Gastroesophageal sphincter (tissue), 4 donors: Measurements from ENCODE around the gene SLC39A8. TPM values are rescaled to one million over a fixed set of nuclear protein-coding genes. Genes with fewer than 3 reads are reported as not detected.

Experiments used
- ATAC-seq: fragments of 150-250 bp; one replicate; pipeline ENCODE4 v1.9.1; 2016; ENCODE audit warnings: mild to moderate bottlenecking, moderate library complexity
- H3K27ac ChIP-seq, 4 donors: fragments of 200-600 bp; sonication (generic) in 3 of 4; 1 replicate in 3 of 4; 2 replicates in 1 of 4; pipeline ENCODE4 v1.5.1; 2016 to 2019
- H3K27me3 ChIP-seq: fragments of 200-600 bp; sonication (generic); one replicate; pipeline ENCODE4 v1.5.1; 2019
- H3K36me3 ChIP-seq, 2 donors: fragments of 200-600 bp; sonication (generic); one replicate each; pipeline ENCODE4 v1.5.1; 2019; ENCODE audit warnings: control low read depth in 1 of 2
- H3K4me1 ChIP-seq, 3 donors: fragments of 200-600 bp; sonication (generic); 1 replicate in 2 of 3; 2 replicates in 1 of 3; pipeline ENCODE4 v1.5.1; 2016 to 2019; ENCODE audit warnings: control low read depth in 2 of 3
- H3K4me3 ChIP-seq, 2 donors: fragments of 200-600 bp; sonication (generic); one replicate each; pipeline ENCODE4 v1.5.1; 2019; ENCODE audit warnings: mild to moderate bottlenecking in 1 of 2, moderate library complexity in 1 of 2
- H3K9me3 ChIP-seq, 3 donors: fragments of 200-600 bp; sonication (generic); one replicate each; pipeline ENCODE4 v1.5.1; 2017 to 2019; ENCODE audit warnings: control low read depth in 2 of 3
- EP300 ChIP-seq: sonication (generic); formaldehyde crosslinking; IDR thresholded peaks from one replicate; pipeline ENCODE4 v1.6.1; 2017; ENCODE audit warnings: antibody characterized with exemption, mild to moderate bottlenecking
- POLR2A ChIP-seq, 2 donors: fragments of 450-650 bp; IDR thresholded peaks; one replicate each; pipeline ENCODE4 v1.6.1; 2017; ENCODE audit warnings: antibody characterized with exemption in 2 of 2, mild to moderate bottlenecking in 2 of 2, moderate library complexity in 1 of 2
- POLR2AphosphoS5 ChIP-seq: sonication (generic); formaldehyde crosslinking; IDR thresholded peaks from one replicate; pipeline ENCODE4 v1.6.1; 2017; ENCODE audit warnings: antibody characterized with exemption
- WGBS, 2 donors: methylation state at CpG; one replicate each; pipeline ENCODE4 v1.1.5; 2018; ENCODE audit warnings: low coverage in 1 of 2; 5-methylcytosine and 5-hydroxymethylcytosine counted together
- total RNA-seq, 4 donors: library from RNA; depleted of rRNA; stranded (reverse); fragments of >200 nt; gene quantifications; one replicate each; pipeline ENCODE4 v1.1.0, GENCODE V29; 2016
- TF ChIP-seq, protein P1 (sequence below), 4 experiments: fragments of 200-600 bp in 2 of 4; fragments of 450-650 bp in 2 of 4; sonication (generic) in 1 of 4; IDR thresholded peaks; one replicate each; pipeline ENCODE4 v1.5.1; 2017 to 2019; ENCODE audit warnings: antibody characterized with exemption in 4 of 4, mild to moderate bottlenecking in 2 of 4, moderate library complexity in 2 of 4

The SLC39A8 gene
- total RNA-seq, 4 donors from 2014 or later: 1.7 to 13.8 (median 4.8) TPM

DNA sequence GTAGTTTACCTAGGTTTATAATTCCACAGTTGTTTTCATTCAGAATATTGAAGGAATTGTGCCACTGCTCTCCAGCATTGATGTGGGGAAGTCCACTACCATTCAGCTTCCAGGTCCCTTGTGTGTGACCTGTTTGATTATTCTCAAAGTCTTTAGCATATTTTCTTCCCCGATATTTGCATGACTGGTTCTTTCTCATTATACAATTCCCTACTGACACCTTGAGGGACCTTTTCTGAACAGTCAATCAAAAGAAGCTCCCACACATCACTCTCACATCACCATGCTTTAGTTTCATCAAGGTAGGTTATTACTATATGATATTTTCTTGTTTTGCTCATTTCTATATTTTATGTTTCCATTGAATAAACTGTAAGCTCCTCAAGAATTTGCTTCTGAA is 44.1 kb downstream of the SLC39A8 start:
- no peak for ATAC-seq
- H3K27ac ChIP-seq: no peak overlapping the region
- peaks cover 0 to 7% (median 0%) of the 10 kb centered on the region in 3 donors for H3K4me1 ChIP-seq
- H3K4me3 ChIP-seq: no peak overlapping the region
- no peaks in the 10 kb centered on the region for H3K27me3 ChIP-seq
- no peaks in the 10 kb centered on the region for H3K36me3 ChIP-seq
- TF ChIP-seq, protein P1, sequence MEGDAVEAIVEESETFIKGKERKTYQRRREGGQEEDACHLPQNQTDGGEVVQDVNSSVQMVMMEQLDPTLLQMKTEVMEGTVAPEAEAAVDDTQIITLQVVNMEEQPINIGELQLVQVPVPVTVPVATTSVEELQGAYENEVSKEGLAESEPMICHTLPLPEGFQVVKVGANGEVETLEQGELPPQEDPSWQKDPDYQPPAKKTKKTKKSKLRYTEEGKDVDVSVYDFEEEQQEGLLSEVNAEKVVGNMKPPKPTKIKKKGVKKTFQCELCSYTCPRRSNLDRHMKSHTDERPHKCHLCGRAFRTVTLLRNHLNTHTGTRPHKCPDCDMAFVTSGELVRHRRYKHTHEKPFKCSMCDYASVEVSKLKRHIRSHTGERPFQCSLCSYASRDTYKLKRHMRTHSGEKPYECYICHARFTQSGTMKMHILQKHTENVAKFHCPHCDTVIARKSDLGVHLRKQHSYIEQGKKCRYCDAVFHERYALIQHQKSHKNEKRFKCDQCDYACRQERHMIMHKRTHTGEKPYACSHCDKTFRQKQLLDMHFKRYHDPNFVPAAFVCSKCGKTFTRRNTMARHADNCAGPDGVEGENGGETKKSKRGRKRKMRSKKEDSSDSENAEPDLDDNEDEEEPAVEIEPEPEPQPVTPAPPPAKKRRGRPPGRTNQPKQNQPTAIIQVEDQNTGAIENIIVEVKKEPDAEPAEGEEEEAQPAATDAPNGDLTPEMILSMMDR (IDR thresholded peaks at IDR 0.05): no peak
- TF ChIP-seq POLR2A (IDR thresholded peaks at IDR 0.05): no peak
- no peaks in the 10 kb centered on the region for H3K9me3 ChIP-seq
- 75 to 78% methylated on average over 1 of the region's 1 CpG for WGBS, 2 donors

DNA sequence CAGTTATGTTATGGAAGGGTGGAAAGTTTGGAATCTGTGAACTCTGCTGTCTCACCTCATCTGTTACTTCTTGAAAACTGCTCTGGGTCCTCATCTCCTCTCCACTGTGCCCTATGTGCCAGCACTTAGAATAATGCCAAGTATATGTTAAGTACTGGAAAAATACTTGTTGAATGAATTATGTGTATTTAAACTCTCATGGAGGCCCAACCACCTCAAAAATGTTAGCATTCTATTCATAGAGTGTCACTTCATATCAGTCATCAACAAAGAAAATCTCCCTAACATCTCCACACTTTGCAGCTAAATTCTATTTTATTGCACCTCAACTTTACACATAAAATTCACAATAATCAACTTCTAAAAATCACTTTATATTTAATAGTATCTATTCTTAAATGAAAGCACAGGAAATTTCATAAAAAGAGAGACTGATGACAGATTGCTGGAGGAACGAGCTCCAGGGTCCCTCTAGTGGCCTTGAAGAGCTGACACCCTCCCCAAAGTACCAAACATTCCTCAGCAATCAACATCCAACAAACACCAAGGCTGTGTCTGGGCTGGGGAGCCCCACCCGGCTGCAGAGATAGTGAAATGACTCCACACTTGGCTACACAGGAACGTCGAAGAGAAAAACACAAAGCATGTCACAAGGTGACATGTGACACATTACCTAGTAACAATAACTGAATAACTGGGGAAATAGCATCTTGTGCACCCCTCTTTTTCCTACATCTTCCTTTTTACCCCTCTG is 45.8 kb downstream of the SLC39A8 start:
- WGBS, 2 donors: 0 to 24% methylated on average over 3 to 4 of the region's 4 CpGs
- Histone ChIP-seq H3K4me1 (peaks cover 0 to 7% (median 0%) of the 10 kb centered on the region in 3 donors), H3K27ac (no peak overlapping the region), H3K27me3 (no peaks in the 10 kb centered on the region), H3K9me3 (no peaks in the 10 kb centered on the region), H3K4me3 (no peak overlapping the region), H3K36me3 (no peaks in the 10 kb centered on the region)
- no peak for TF ChIP-seq EP300
- no peak for TF ChIP-seq POLR2A (IDR thresholded peaks at IDR 0.05)
- TF ChIP-seq, protein P1 (IDR thresholded peaks at IDR 0.05): peak in 2 of 4 experiments; percentile 25 to 47
- TF ChIP-seq POLR2AphosphoS5: no peak
- peak; percentile 51 for ATAC-seq

DNA sequence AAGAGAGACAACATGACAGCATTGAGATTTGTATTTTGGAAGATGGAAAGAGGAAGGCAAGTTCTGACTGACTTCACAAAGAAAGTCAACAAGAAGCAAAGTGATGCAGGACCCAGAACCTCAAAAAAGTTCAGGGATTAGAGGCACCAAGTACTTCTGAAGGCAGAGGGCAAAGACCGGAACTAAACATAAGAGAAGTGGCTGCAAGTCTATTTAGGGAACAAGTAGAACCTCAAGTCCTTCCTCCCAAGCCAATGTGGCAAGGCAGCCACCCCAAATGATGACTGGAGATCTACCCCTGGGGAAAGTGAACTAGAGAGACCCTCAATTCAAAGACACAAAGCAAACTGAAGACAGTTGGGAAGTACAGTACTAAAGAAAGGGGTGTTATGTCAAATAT is 46.6 kb downstream of the SLC39A8 start:
- no peak for ATAC-seq
- no peak for TF ChIP-seq POLR2AphosphoS5
- TF ChIP-seq EP300: no peak
- TF ChIP-seq, protein P1 (IDR thresholded peaks at IDR 0.05): no peak
- no peak for TF ChIP-seq POLR2A (IDR thresholded peaks at IDR 0.05)
- WGBS, 2 donors: 78 to 100% methylated on average over 1 of the region's 1 CpG

DNA sequence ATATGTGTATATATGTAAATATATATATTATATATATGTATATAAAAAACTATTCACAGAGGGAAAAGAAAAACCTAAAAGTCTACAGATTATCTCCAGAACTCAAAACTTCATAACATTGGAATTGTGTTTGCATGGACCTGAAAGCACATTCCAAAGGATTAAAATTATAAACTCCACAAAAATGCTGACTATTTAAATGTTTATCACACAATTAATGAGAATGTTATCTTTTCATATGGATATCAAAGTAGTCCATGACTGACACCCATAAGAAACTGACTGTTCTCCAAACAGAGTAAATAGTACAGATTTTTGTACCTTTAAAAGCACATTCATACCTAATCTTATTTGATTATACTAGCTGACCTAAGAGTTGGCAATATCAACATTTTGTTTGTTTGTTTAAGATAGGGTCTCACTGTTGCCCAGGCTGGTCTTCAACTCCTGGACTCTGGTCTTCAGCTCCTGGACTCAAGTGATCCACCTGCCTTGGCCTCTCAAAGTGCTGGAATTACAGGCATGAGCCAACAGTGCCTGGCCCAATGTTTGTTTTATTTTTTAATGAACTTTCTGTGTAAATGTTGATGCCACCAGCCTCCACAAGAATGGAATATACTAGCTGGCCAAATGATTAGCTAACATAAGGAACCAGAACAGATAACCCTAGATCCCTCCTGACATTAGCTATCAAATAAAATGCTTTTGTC is 50.0 kb downstream of the SLC39A8 start:
- no peaks in the 10 kb centered on the region for H3K27me3 ChIP-seq
- no peaks in the 10 kb centered on the region for H3K9me3 ChIP-seq
- H3K36me3 ChIP-seq: no peaks in the 10 kb centered on the region
- TF ChIP-seq EP300 (no peak), POLR2A (IDR thresholded peaks at IDR 0.05) (no peak)
- TF ChIP-seq, protein P1 (IDR thresholded peaks at IDR 0.05): no peak
- H3K4me3 ChIP-seq: no peak overlapping the region
- no peak for ATAC-seq
- H3K27ac ChIP-seq: no peak overlapping the region
- H3K4me1 ChIP-seq: peaks cover 0 to 7% (median 0%) of the 10 kb centered on the region in 3 donors

More for the DNA sequence above, 46.6 kb downstream of the SLC39A8 start:
- Histone ChIP-seq H3K27ac (no peak overlapping the region), H3K36me3 (no peaks in the 10 kb centered on the region), H3K4me3 (no peak overlapping the region), H3K27me3 (no peaks in the 10 kb centered on the region), H3K9me3 (no peaks in the 10 kb centered on the region), H3K4me1 (peaks cover 0 to 7% (median 0%) of the 10 kb centered on the region in 3 donors)

DNA sequence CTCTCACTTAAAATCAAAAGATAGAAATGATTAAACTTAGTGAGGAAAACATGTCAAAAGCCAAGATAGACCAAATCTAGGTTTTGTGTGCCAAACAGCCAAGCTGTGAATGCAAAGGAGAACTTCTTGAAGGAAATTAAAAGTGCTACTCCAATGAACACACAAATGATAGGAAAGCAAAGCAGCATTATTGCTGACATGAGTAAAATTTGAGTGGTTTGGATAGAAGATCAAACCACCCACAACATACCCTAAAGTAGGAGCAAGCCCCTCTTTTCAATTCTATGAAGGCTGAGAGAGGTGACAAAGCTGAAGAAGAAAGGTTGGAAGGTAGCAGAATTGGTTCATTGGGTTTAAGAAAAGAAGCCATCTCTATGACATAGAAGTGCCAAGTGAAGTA is 56.8 kb downstream of the SLC39A8 start:
- Histone ChIP-seq H3K4me3 (no peak overlapping the region), H3K9me3 (no peaks in the 10 kb centered on the region), H3K27ac (no peak overlapping the region), H3K36me3 (peaks cover 0 to 4% of the 10 kb centered on the region in 2 donors), H3K27me3 (no peaks in the 10 kb centered on the region), H3K4me1 (no peaks in the 10 kb centered on the region)
- no peak for TF ChIP-seq POLR2AphosphoS5
- ATAC-seq: no peak
